ENCODE data around the gene PAGE2B. TPM values are rescaled to one million over a fixed set of nuclear protein-coding genes. Genes with fewer than 3 reads are reported as not detected.
"Not testable (repeated sequence)": the region's sequence is repeated elsewhere in the genome, so short reads cannot be mapped to it uniquely, and the experiment has no call there.

The PAGE2B gene, protein sequence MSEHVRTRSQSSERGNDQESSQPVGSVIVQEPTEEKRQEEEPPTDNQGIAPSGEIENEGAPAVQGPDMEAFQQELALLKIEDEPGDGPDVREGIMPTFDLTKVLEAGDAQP
- total RNA-seq (2014; rRNA removed; shearing (Covaris generic)): not detected in 2 replicates

DNA sequence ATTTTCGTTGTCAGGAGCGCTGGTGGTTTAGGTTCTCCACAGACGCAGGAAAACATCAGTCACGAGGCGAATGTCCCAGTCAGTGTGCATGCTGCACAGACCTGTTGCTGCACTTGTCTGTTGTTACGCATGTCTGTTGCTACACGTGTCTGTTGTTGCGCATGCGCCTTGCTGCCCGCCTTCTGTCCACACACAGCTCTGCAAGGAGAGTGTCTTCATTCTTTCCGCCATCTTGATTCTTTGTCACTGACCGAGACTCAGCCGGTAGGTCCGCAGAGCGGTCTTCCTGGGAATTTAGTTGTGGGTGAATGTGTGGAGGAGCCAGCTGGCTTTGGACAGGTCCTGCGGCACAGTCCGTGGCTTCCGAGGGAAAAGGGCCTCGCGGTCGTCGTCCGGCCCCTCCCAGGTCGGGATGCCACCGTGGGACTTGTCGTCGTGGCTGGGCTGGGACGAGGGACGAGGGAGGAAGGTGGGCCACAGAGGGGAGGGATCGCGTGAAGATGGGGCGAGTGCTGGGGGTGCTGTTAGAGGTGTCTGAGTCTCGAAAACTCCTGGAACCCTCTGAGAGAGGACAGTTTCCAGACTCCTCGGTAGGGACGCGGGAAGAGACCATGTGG, at the start of gene PAGE2B:
Gene PAGE2B (plus strand): TSS at position 180 of the 617 bp plus-strand sequence. CDS start 1,012 bp downstream, outside the sequence.
- Histone ChIP-seq H3K36me3 (replicated peaks; ENCODE audit: control insufficient read depth, insufficient read depth, low read length) (no peaks in the 10 kb centered on the region), H3K27me3 (ENCODE audit: control insufficient read depth, insufficient read depth, low read length) (no peaks in the 10 kb centered on the region), H3K4me3 (ENCODE audit: insufficient read depth, low read depth, low read length) (no peak within 1 kb of the TSS)
- DNase-seq: no peak

DNA sequence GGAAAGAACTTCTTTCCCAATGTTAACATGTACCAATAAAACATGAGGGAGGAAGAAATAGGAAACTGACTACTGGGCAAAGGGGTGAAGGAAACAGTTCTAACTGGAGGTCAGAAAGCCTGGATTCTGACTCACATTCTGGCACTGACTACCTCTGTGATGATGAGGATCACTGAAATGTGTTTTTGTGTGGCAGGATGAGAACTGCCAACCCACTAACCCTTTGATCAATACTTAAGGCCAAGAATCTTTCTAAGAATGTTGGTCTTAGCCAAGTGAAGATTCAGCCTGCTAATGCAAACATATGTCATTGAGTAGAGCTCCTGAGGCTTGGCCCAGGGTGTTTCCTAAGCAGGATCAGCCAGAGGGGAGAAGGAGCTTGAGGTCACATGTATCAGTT, 48.7 kb upstream of the PAGE2B start:
- no peak overlapping the region for H3K4me3 ChIP-seq (ENCODE audit: insufficient read depth, low read depth, low read length)
- H3K27me3 ChIP-seq (ENCODE audit: control insufficient read depth, insufficient read depth, low read length): no peaks in the 10 kb centered on the region
- no peaks in the 10 kb centered on the region for H3K36me3 ChIP-seq (replicated peaks; ENCODE audit: control insufficient read depth, insufficient read depth, low read length)
- DNase-seq: no peak

DNA sequence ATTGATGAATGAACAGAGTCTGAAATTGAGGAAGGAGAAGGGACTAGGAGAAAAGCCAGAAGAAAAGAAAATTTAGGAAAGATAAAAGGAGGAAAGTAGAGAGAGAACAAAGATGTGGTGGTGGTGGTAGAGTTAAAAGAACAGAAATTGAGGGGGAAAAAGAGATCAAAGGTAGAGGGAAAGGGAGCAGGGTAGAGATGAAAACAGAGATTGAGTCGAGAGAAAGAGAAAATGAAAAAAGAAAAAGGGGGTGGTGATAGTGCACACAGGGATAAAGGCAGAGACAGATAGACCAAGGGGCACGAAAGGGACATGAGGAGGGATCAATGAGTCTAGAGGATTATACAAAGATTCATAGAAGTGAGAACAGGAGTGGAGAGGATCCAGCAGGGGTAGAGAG, 48.0 kb upstream of the PAGE2B start:
- H3K27me3 ChIP-seq (ENCODE audit: control insufficient read depth, insufficient read depth, low read length): no peaks in the 10 kb centered on the region
- no peaks in the 10 kb centered on the region for H3K36me3 ChIP-seq (replicated peaks; ENCODE audit: control insufficient read depth, insufficient read depth, low read length)
- DNase-seq: no peak
- H3K4me3 ChIP-seq (ENCODE audit: insufficient read depth, low read depth, low read length): no peak overlapping the region

DNA sequence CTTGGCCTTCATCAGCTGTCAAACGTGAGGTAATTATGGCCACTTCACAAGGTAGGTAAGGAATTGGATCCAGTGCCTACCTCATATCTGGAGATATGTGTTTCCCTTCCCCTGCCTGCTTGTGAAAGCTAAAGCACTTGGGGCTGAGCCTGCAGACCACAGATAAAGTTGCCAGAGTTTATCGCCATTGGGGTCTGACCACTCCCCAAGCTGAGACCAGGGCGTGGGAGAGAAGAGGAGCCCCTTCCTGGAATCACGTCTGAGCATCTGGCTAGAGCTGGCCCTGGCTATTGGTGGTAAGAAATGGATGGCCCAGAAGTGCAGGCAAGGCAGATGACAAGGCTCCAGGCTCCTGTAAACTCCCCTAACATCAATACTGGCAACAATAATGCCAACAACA, 46.8 kb upstream of the PAGE2B start:
- H3K27me3 ChIP-seq (ENCODE audit: control insufficient read depth, insufficient read depth, low read length): no peaks in the 10 kb centered on the region
- no peaks in the 10 kb centered on the region for H3K36me3 ChIP-seq (replicated peaks; ENCODE audit: control insufficient read depth, insufficient read depth, low read length)
- no peak for DNase-seq
- no peak overlapping the region for H3K4me3 ChIP-seq (ENCODE audit: insufficient read depth, low read depth, low read length)

DNA sequence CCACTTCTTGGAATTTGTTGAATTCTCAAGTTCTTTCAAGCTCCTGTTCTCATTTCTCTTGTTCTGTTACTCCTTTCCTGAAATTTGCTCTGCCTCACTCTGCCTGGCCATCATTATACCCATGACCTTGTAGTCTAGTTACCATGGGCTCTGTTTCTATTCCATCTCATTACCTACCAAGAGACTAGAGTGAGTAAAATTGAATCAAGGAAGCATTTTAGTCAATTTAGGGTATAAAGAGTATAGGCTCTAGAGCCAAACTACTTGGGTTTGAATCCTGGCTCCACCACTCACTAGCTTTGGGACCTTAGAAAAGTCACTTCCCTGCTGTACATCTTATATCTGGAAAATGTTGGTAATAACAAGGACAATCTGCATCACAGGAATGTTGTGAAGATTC, 46.2 kb upstream of the PAGE2B start:
- Histone ChIP-seq H3K4me3 (ENCODE audit: insufficient read depth, low read depth, low read length) (no peak overlapping the region), H3K27me3 (ENCODE audit: control insufficient read depth, insufficient read depth, low read length) (no peaks in the 10 kb centered on the region), H3K36me3 (replicated peaks; ENCODE audit: control insufficient read depth, insufficient read depth, low read length) (no peaks in the 10 kb centered on the region)
- no peak for DNase-seq

DNA sequence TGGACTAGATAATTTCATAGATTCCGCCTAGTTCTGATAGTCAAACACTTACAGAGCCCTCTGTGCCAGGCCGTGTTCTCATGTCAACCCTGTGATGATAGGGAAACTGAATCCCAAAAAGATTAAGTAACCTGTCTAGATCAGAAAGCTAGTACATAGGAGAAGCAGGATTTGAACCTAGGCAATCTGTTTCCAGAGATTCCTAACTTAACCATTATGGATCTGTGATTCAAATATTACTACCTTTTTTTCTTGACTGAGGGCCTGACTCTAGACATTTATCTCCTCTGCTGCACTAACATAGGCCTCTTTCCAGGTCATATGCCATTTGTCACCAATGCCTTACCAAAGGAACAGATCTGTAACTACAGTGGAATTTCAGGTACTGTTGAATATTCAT, 45.5 kb upstream of the PAGE2B start:
- H3K36me3 ChIP-seq (replicated peaks; ENCODE audit: control insufficient read depth, insufficient read depth, low read length): no peaks in the 10 kb centered on the region
- no peak overlapping the region for H3K4me3 ChIP-seq (ENCODE audit: insufficient read depth, low read depth, low read length)
- no peaks in the 10 kb centered on the region for H3K27me3 ChIP-seq (ENCODE audit: control insufficient read depth, insufficient read depth, low read length)
- no peak for DNase-seq

DNA sequence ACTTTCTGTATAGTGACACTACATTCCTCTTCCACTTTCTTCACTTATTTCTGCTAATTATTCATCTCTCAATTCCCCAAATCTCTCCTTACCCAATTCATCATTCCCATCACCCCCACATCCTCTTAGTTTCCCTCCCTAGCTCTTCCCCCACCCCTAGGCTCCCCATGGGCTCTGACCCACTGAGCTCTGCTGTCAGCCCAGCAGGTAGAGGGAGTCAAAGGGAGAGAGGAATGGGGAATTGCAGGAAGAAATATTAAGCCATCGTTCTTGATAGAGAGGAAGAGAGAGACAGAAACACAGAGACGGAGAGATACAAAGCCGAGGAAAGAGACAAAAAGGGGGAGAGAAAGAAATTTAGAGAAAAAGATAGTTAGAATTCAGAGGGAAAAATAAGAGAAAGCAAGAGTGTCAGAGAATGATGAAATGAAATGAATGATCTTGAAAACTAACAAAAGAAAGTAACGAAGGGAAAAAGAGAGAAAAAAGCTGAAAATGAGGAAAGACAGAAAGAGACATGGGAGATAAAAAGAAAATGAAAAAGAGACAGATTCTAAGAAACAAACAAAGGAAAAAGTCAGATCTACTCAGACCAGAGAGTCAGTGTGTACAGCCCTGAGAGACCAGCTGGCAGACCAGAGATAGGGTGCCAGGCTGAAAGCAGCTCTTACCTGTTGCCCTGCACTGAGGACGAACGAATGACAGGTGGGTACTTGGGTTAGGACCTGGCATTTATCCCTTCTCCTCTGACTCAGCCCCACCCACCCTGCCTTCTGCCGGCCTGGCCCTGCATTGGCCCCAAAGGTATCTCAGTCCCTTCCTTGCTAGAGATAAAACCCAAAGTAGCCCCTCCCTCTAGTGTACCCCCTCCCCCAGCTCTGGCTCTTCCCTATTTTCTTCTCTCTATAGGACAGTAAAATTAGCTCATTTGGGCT, 44.3 kb upstream of the PAGE2B start, which contains the start of gene ALAS2:
Gene ALAS2 (minus strand): TSS at position 707 of the 935 bp plus-strand sequence. CDS start 4,977 bp downstream, outside the sequence.
- no peak for DNase-seq
- no peaks in the 10 kb centered on the region for H3K27me3 ChIP-seq (ENCODE audit: control insufficient read depth, insufficient read depth, low read length)
- no peaks in the 10 kb centered on the region for H3K36me3 ChIP-seq (replicated peaks; ENCODE audit: control insufficient read depth, insufficient read depth, low read length)
- no peak within 1 kb of the TSS for H3K4me3 ChIP-seq (ENCODE audit: insufficient read depth, low read depth, low read length)

DNA sequence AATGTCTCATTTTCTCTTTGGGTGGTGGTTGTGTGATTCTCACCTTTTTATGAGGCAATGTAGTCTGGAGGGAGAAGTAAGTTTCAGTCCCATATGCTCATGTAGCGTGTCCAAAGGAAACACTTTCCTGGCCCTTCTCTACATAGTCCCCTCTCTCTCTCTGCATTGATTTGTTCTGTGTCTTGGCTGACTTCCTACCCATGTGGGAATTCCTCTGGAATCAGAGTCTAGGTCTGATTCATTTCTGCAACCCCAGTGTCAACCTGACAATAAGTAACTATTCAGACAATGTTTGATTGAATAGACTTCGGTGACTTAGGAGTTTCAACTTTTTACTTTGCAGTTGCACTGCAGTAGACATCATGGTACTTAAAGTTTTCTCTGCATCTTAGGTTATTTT, 41.4 kb upstream of the PAGE2B start:
- no peak for DNase-seq
- H3K36me3 ChIP-seq (replicated peaks; ENCODE audit: control insufficient read depth, insufficient read depth, low read length): no peaks in the 10 kb centered on the region
- no peaks in the 10 kb centered on the region for H3K27me3 ChIP-seq (ENCODE audit: control insufficient read depth, insufficient read depth, low read length)
- no peak overlapping the region for H3K4me3 ChIP-seq (ENCODE audit: insufficient read depth, low read depth, low read length)

DNA sequence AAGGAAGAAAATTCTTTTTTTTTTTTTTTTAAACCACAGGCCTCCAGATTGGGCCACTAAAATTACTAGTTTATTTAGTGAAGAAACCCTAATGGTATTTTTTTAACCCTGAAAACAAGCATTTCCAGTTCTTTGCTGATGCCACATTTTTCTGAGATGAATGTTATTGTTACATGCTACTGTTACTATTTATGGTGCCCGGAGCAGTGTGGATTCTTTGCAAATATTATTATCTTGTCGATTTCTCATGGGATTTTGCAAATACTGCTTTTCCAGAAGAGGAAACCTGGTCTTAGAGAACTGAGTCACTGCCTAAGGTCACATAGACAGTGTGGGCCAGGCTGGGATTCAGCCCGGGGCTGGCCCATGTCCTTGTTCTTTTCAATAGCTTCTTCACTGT, 35.4 kb upstream of the PAGE2B start:
- no peaks in the 10 kb centered on the region for H3K27me3 ChIP-seq (ENCODE audit: control insufficient read depth, insufficient read depth, low read length)
- no peaks in the 10 kb centered on the region for H3K36me3 ChIP-seq (replicated peaks; ENCODE audit: control insufficient read depth, insufficient read depth, low read length)
- DNase-seq: no peak
- no peak overlapping the region for H3K4me3 ChIP-seq (ENCODE audit: insufficient read depth, low read depth, low read length)

DNA sequence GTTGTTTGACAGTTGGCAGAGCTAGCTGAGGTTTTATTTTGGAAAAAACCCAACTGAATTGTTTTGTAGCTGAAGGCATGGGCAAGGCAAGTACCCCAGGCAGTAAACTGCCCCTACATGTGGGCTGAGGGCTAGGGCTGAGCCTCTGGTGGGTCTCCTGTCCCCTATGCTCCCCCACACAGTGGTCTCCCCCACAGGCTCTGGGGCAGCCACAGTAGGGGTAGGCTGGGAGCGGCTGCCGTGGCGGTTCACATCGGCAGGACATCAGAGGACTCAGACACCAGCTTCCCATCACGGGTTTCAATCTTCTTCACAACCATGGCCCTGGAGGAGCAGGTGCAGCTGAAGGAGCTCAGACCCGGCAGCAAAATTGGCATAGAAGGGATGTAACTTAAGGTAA, 33.3 kb upstream of the PAGE2B start:
- no peak overlapping the region for H3K4me3 ChIP-seq (ENCODE audit: insufficient read depth, low read depth, low read length)
- no peaks in the 10 kb centered on the region for H3K36me3 ChIP-seq (replicated peaks; ENCODE audit: control insufficient read depth, insufficient read depth, low read length)
- no peaks in the 10 kb centered on the region for H3K27me3 ChIP-seq (ENCODE audit: control insufficient read depth, insufficient read depth, low read length)
- no peak for DNase-seq

DNA sequence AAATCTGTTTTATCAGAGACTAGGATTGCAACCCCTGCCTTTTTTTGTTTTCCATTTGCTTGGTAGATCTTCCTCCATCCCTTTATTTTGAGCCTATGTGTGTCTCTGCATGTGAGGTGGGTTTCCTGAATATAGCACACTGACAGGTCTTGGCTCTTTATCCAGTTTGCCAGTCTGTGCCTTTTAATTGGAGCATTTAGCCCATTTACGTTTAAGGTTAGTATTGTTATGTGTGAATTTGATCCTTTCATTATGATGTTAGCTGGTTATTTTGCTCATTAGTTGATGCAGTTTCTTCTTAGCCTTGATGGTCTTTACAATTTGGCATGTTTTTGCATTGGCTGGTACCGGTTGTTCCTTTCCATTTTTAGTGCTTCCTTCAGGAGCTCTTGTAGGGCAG, 24.2 kb upstream of the PAGE2B start:
- H3K36me3 ChIP-seq (replicated peaks; ENCODE audit: control insufficient read depth, insufficient read depth, low read length); H3K27me3 ChIP-seq (ENCODE audit: control insufficient read depth, insufficient read depth, low read length); DNase-seq; H3K4me3 ChIP-seq (ENCODE audit: insufficient read depth, low read depth, low read length): not testable (repeated sequence)

DNA sequence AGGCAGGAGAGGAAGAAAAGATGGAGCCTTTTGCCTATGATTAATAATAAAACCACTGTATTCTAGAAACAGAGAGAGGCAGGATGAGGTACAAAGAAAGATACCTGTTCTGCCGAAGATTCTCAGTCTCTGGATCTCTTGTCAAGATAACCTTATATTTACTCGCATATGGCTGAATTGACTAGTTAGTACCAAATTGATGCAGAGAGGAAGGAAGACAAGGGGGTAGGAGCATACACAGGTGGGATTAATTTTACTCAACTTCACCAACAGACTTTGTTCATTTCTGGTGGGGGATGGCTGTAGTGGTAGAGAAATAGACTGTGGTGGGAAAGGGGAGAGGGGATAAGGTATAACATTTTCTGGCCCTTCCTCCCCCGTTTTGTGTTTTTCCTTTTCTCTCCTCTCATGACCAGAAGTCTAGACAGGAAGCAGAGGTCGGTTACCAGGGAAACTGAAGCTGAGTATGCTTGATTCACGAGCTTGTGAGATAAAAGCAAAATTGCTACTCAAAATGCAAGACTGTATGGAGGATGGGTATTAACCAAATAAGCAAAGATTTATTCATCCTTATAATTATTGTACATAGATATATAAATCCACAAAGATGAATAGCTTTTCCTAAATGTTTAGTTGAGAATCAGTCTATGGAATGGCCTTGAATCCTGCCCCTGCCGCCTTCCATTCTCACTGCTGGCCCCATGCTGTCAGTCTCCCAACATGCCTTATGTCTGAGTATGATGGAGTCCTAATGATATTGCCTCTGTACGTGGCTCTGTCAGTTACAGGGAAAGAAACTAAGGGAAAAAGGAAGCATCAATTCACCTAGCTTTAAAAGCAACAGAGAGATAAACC, 17.8 kb upstream of the PAGE2B start:
- H3K36me3 ChIP-seq (replicated peaks; ENCODE audit: control insufficient read depth, insufficient read depth, low read length): no peaks in the 10 kb centered on the region
- DNase-seq: no peak
- H3K27me3 ChIP-seq (ENCODE audit: control insufficient read depth, insufficient read depth, low read length): no peaks in the 10 kb centered on the region
- no peak overlapping the region for H3K4me3 ChIP-seq (ENCODE audit: insufficient read depth, low read depth, low read length)

DNA sequence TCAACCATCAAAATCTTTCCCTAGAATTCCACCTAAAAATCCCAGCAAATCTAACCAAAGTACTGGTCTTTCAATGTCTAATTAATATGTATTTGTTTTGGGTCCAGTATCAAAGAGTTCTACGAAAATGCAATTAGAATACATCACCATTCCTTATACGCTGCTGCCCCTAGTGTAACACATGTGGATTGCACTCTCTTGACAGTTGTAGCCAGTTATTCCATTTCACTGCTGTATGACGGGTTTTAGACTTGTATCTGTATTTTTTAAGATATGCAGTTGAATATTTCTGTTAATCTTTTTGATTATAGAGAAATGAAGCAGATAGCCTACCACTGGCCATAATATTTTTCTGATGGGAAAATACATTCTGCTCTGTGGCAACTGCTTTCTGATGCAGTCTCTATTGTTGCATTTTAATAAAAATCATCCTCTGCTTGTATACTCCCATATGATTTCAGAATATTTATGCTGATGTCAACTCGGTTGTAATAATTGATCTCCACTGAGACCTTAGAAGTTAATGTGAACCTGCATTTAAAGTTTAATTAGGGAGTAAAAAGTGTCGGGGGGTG, 17.1 kb upstream of the PAGE2B start:
- H3K36me3 ChIP-seq (replicated peaks; ENCODE audit: control insufficient read depth, insufficient read depth, low read length): no peaks in the 10 kb centered on the region
- DNase-seq: peak; percentile 16
- no peaks in the 10 kb centered on the region for H3K27me3 ChIP-seq (ENCODE audit: control insufficient read depth, insufficient read depth, low read length)
- no peak overlapping the region for H3K4me3 ChIP-seq (ENCODE audit: insufficient read depth, low read depth, low read length)

DNA sequence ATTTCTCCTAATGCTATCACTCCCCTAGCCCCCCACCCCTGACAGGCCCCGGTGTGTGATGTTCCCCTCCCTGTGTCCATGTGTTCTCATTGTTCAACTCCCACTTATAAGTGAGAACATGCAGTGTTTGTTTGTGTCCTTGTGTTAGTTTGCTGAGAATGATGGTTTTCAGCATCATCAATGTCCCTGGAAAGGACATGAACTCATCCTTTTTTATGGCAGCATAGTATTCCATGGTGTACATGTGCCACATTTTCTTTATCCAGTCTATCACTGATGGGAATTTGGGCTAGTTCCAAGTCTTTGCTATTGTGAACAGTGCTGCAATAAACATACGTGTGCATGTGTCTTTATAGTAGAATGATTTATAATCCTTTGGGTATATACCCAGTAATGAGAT, 7.7 kb upstream of the PAGE2B start:
- H3K36me3 ChIP-seq (replicated peaks; ENCODE audit: control insufficient read depth, insufficient read depth, low read length); H3K4me3 ChIP-seq (ENCODE audit: insufficient read depth, low read depth, low read length); H3K27me3 ChIP-seq (ENCODE audit: control insufficient read depth, insufficient read depth, low read length); DNase-seq: not testable (repeated sequence)

All from H7 (cell line).